EL (cell line): ENCODE measurements around the gene NSUN7.
"Not testable (repeated sequence)": the region's sequence is repeated elsewhere in the genome, so short reads cannot be mapped to it uniquely, and the experiment has no call there.

Source experiments
- DNase-seq: peaks from one replicate; pipeline ENCODE4 v3.0.0-alpha.2; 2016

The NSUN7 gene

GRCh38 chr4:40737879-40738278, 11.9 kb upstream of the NSUN7 start:
- no peak for DNase-seq

GRCh38 chr4:40739347-40739746, 10.4 kb upstream of the NSUN7 start:
- no peak for DNase-seq

- DNase-seq: no peak
These were observed 5.5 kb upstream of the NSUN7 start for GRCh38 chr4:40744218-40744617.

GRCh38 chr4:40745285-40745984, 4.3 kb upstream of the NSUN7 start:
- DNase-seq: no peak

- DNase-seq: no peak
These were observed 2.4 kb upstream of the NSUN7 start for GRCh38 chr4:40747207-40747835.

- peak; percentile 27 for DNase-seq
These were observed 905 bp downstream of the NSUN7 start for GRCh38 chr4:40750461-40751258.

- DNase-seq: no peak
These were observed 5.9 kb downstream of the NSUN7 start for GRCh38 chr4:40755616-40756015.

GRCh38 chr4:40763228-40763716, 13.5 kb downstream of the NSUN7 start:
- peak; percentile 48 for DNase-seq

GRCh38 chr4:40769266-40769665, 19.5 kb downstream of the NSUN7 start:
- DNase-seq: no peak

- no peak for DNase-seq
These were observed 28.3 kb downstream of the NSUN7 start for GRCh38 chr4:40778090-40778489.

GRCh38 chr4:40782876-40783275, 33.1 kb downstream of the NSUN7 start:
- no peak for DNase-seq

- no peak for DNase-seq
These were observed 36.0 kb downstream of the NSUN7 start for GRCh38 chr4:40785727-40786126.

GRCh38 chr4:40788331-40788730, 38.6 kb downstream of the NSUN7 start:
- DNase-seq: no peak

GRCh38 chr4:40789031-40789430, 39.3 kb downstream of the NSUN7 start:
- no peak for DNase-seq

GRCh38 chr4:40789771-40790170, 40.0 kb downstream of the NSUN7 start:
- DNase-seq: no peak

GRCh38 chr4:40800064-40800463, 50.3 kb downstream of the NSUN7 start:
- no peak for DNase-seq

- DNase-seq: no peak
These were observed 54.8 kb downstream of the NSUN7 start for GRCh38 chr4:40804598-40804997.

- no peak for DNase-seq
These were observed 59.2 kb downstream of the NSUN7 start for GRCh38 chr4:40808926-40809457.

- no peak for DNase-seq
These were observed 62.2 kb downstream of the NSUN7 start for GRCh38 chr4:40811956-40812355.

GRCh38 chr4:40812386-40812785, 62.6 kb downstream of the NSUN7 start:
- no peak for DNase-seq

- DNase-seq: no peak
These were observed 63.1 kb downstream of the NSUN7 start for GRCh38 chr4:40812856-40813255.

GRCh38 chr4:40817157-40817556, 67.4 kb downstream of the NSUN7 start:
- not testable (repeated sequence) for DNase-seq

- DNase-seq: no peak
These were observed 70.3 kb downstream of the NSUN7 start for GRCh38 chr4:40820101-40820500.
